ENCODE results near the gene DOCK4.

DOCK4 gene

GRCh38 chr7:112067200-112067599, 139.0 kb downstream of the DOCK4 start:
- Histone ChIP-seq H3K4me1 (ENCODE audit: control insufficient read depth, insufficient read depth, low read length) (no peaks in the 10 kb centered on the region), H3K9ac (ENCODE audit: low read length) (no peak overlapping the region), H3K9me3 (ENCODE audit: control insufficient read depth, low read length) (no peaks in the 10 kb centered on the region), H3K27me3 (replicated peaks; ENCODE audit: control insufficient read depth, insufficient read depth, low read length) (no peaks in the 10 kb centered on the region), H3K4me3 (ENCODE audit: low read length) (no peak overlapping the region), H3K36me3 (ENCODE audit: control insufficient read depth, insufficient read depth, low read length, severe bottlenecking) (no peaks in the 10 kb centered on the region)
- no peak for DNase-seq (ENCODE audit: low read depth)

GRCh38 chr7:112065758-112066157, 140.4 kb downstream of the DOCK4 start:
- no peaks in the 10 kb centered on the region for H3K9me3 ChIP-seq (ENCODE audit: control insufficient read depth, low read length)
- H3K9ac ChIP-seq (ENCODE audit: low read length): no peak overlapping the region
- no peaks in the 10 kb centered on the region for H3K36me3 ChIP-seq (ENCODE audit: control insufficient read depth, insufficient read depth, low read length, severe bottlenecking)
- H3K4me3 ChIP-seq (ENCODE audit: low read length): no peak overlapping the region
- no peaks in the 10 kb centered on the region for H3K4me1 ChIP-seq (ENCODE audit: control insufficient read depth, insufficient read depth, low read length)
- DNase-seq (ENCODE audit: low read depth): no peak
- no peaks in the 10 kb centered on the region for H3K27me3 ChIP-seq (replicated peaks; ENCODE audit: control insufficient read depth, insufficient read depth, low read length)

GRCh38 chr7:112064627-112065385, 141.4 kb downstream of the DOCK4 start:
- H3K4me1 ChIP-seq (ENCODE audit: control insufficient read depth, insufficient read depth, low read length): no peaks in the 10 kb centered on the region
- H3K9me3 ChIP-seq (ENCODE audit: control insufficient read depth, low read length): no peaks in the 10 kb centered on the region
- no peak overlapping the region for H3K9ac ChIP-seq (ENCODE audit: low read length)
- H3K36me3 ChIP-seq (ENCODE audit: control insufficient read depth, insufficient read depth, low read length, severe bottlenecking): no peaks in the 10 kb centered on the region
- no peaks in the 10 kb centered on the region for H3K27me3 ChIP-seq (replicated peaks; ENCODE audit: control insufficient read depth, insufficient read depth, low read length)
- no peak for DNase-seq (ENCODE audit: low read depth)
- no peak overlapping the region for H3K4me3 ChIP-seq (ENCODE audit: low read length)

- Histone ChIP-seq H3K9ac (ENCODE audit: low read length) (no peak overlapping the region), H3K4me1 (ENCODE audit: control insufficient read depth, insufficient read depth, low read length) (no peaks in the 10 kb centered on the region), H3K4me3 (ENCODE audit: low read length) (no peak overlapping the region), H3K27me3 (replicated peaks; ENCODE audit: control insufficient read depth, insufficient read depth, low read length) (no peaks in the 10 kb centered on the region), H3K9me3 (ENCODE audit: control insufficient read depth, low read length) (no peaks in the 10 kb centered on the region), H3K36me3 (ENCODE audit: control insufficient read depth, insufficient read depth, low read length, severe bottlenecking) (no peaks in the 10 kb centered on the region)
- no peak for DNase-seq (ENCODE audit: low read depth)
Measured at GRCh38 chr7:112063974-112064373, 142.2 kb downstream of the DOCK4 start.

GRCh38 chr7:112061051-112061450, 145.1 kb downstream of the DOCK4 start:
- no peak overlapping the region for H3K4me3 ChIP-seq (ENCODE audit: low read length)
- H3K4me1 ChIP-seq (ENCODE audit: control insufficient read depth, insufficient read depth, low read length): no peaks in the 10 kb centered on the region
- no peaks in the 10 kb centered on the region for H3K36me3 ChIP-seq (ENCODE audit: control insufficient read depth, insufficient read depth, low read length, severe bottlenecking)
- H3K9me3 ChIP-seq (ENCODE audit: control insufficient read depth, low read length): no peaks in the 10 kb centered on the region
- no peak for DNase-seq (ENCODE audit: low read depth)
- H3K27me3 ChIP-seq (replicated peaks; ENCODE audit: control insufficient read depth, insufficient read depth, low read length): no peaks in the 10 kb centered on the region
- no peak overlapping the region for H3K9ac ChIP-seq (ENCODE audit: low read length)

GRCh38 chr7:112060625-112061024, 145.6 kb downstream of the DOCK4 start:
- no peaks in the 10 kb centered on the region for H3K27me3 ChIP-seq (replicated peaks; ENCODE audit: control insufficient read depth, insufficient read depth, low read length)
- no peak for DNase-seq (ENCODE audit: low read depth)
- H3K36me3 ChIP-seq (ENCODE audit: control insufficient read depth, insufficient read depth, low read length, severe bottlenecking): no peaks in the 10 kb centered on the region
- no peak overlapping the region for H3K4me3 ChIP-seq (ENCODE audit: low read length)
- H3K4me1 ChIP-seq (ENCODE audit: control insufficient read depth, insufficient read depth, low read length): no peaks in the 10 kb centered on the region
- no peaks in the 10 kb centered on the region for H3K9me3 ChIP-seq (ENCODE audit: control insufficient read depth, low read length)
- H3K9ac ChIP-seq (ENCODE audit: low read length): no peak overlapping the region

GRCh38 chr7:112059675-112060074, 146.5 kb downstream of the DOCK4 start:
- H3K4me1 ChIP-seq (ENCODE audit: control insufficient read depth, insufficient read depth, low read length): no peaks in the 10 kb centered on the region
- H3K27me3 ChIP-seq (replicated peaks; ENCODE audit: control insufficient read depth, insufficient read depth, low read length): no peaks in the 10 kb centered on the region
- no peak overlapping the region for H3K9ac ChIP-seq (ENCODE audit: low read length)
- no peak for DNase-seq (ENCODE audit: low read depth)
- H3K9me3 ChIP-seq (ENCODE audit: control insufficient read depth, low read length): no peaks in the 10 kb centered on the region
- no peaks in the 10 kb centered on the region for H3K36me3 ChIP-seq (ENCODE audit: control insufficient read depth, insufficient read depth, low read length, severe bottlenecking)
- H3K4me3 ChIP-seq (ENCODE audit: low read length): no peak overlapping the region

GRCh38 chr7:112058686-112059085, 147.5 kb downstream of the DOCK4 start:
- Histone ChIP-seq H3K9ac (ENCODE audit: low read length) (no peak overlapping the region), H3K4me1 (ENCODE audit: control insufficient read depth, insufficient read depth, low read length) (no peaks in the 10 kb centered on the region), H3K9me3 (ENCODE audit: control insufficient read depth, low read length) (no peaks in the 10 kb centered on the region), H3K4me3 (ENCODE audit: low read length) (no peak overlapping the region), H3K36me3 (ENCODE audit: control insufficient read depth, insufficient read depth, low read length, severe bottlenecking) (no peaks in the 10 kb centered on the region), H3K27me3 (replicated peaks; ENCODE audit: control insufficient read depth, insufficient read depth, low read length) (no peaks in the 10 kb centered on the region)
- DNase-seq (ENCODE audit: low read depth): no peak

- no peak overlapping the region for H3K9ac ChIP-seq (ENCODE audit: low read length)
- DNase-seq (ENCODE audit: low read depth): peak; percentile 60
- no peaks in the 10 kb centered on the region for H3K27me3 ChIP-seq (replicated peaks; ENCODE audit: control insufficient read depth, insufficient read depth, low read length)
- H3K4me3 ChIP-seq (ENCODE audit: low read length): no peak overlapping the region
- H3K4me1 ChIP-seq (ENCODE audit: control insufficient read depth, insufficient read depth, low read length): no peaks in the 10 kb centered on the region
- no peaks in the 10 kb centered on the region for H3K36me3 ChIP-seq (ENCODE audit: control insufficient read depth, insufficient read depth, low read length, severe bottlenecking)
- H3K9me3 ChIP-seq (ENCODE audit: control insufficient read depth, low read length): no peaks in the 10 kb centered on the region
Measured at GRCh38 chr7:112056409-112056808, 149.8 kb downstream of the DOCK4 start.

- Histone ChIP-seq H3K9ac (ENCODE audit: low read length) (no peak overlapping the region), H3K36me3 (ENCODE audit: control insufficient read depth, insufficient read depth, low read length, severe bottlenecking) (no peaks in the 10 kb centered on the region), H3K4me3 (ENCODE audit: low read length) (no peak overlapping the region), H3K4me1 (ENCODE audit: control insufficient read depth, insufficient read depth, low read length) (peaks cover 6% of the 10 kb centered on the region), H3K9me3 (ENCODE audit: control insufficient read depth, low read length) (no peaks in the 10 kb centered on the region), H3K27me3 (replicated peaks; ENCODE audit: control insufficient read depth, insufficient read depth, low read length) (no peaks in the 10 kb centered on the region)
- no peak for DNase-seq (ENCODE audit: low read depth)
Measured at GRCh38 chr7:112053737-112054069, 152.5 kb downstream of the DOCK4 start.

GRCh38 chr7:112052993-112053736, 153.0 kb downstream of the DOCK4 start:
- Histone ChIP-seq H3K9me3 (ENCODE audit: control insufficient read depth, low read length) (no peaks in the 10 kb centered on the region), H3K4me1 (ENCODE audit: control insufficient read depth, insufficient read depth, low read length) (peaks cover 6% of the 10 kb centered on the region), H3K9ac (ENCODE audit: low read length) (no peak overlapping the region)

More at GRCh38 chr7:112052993-112053736, 153.0 kb downstream of the DOCK4 start:
- Histone ChIP-seq H3K4me3 (ENCODE audit: low read length) (no peak overlapping the region), H3K36me3 (ENCODE audit: control insufficient read depth, insufficient read depth, low read length, severe bottlenecking) (no peaks in the 10 kb centered on the region), H3K27me3 (replicated peaks; ENCODE audit: control insufficient read depth, insufficient read depth, low read length) (no peaks in the 10 kb centered on the region)
- DNase-seq (ENCODE audit: low read depth): no peak
